HEK293 (cell line): ENCODE measurements around the gene BRCA1.

Experiments
- CTCF ChIP-seq: fragments of 450-650 bp; formaldehyde crosslinking; IDR thresholded peaks from 2 replicates; pipeline ENCODE4 v1.5.1; 2016; ENCODE audit warnings: missing biosample characterization, missing genetic modification characterization
- GFI1B ChIP-seq: fragments of 450-650 bp; formaldehyde crosslinking; IDR thresholded peaks from 2 replicates; pipeline ENCODE4 v1.5.1; 2016; ENCODE audit warnings: missing biosample characterization, missing genetic modification characterization
- WT1 ChIP-seq: fragments of 450-650 bp; formaldehyde crosslinking; IDR thresholded peaks from 2 replicates; pipeline ENCODE4 v1.5.1; 2016; ENCODE audit warnings: missing biosample characterization, missing genetic modification characterization
- ZNF274 ChIP-seq, 2 experiments: fragments of 200-500 bp in 1 of 2; fragments of 450-650 bp in 1 of 2; sonication (Bioruptor generic) in 1 of 2; formaldehyde crosslinking in 1 of 2; IDR thresholded peaks; 2 replicates each; pipeline versions ENCODE4 v1.5.1 to v1.6.1; 2014 to 2016; ENCODE audit warnings: borderline replicate concordance in 1 of 2, inconsistent platforms in 1 of 2, low read length in 1 of 2, missing biosample characterization in 1 of 2, missing genetic modification characterization in 1 of 2
- ZNF354C ChIP-seq: fragments of 450-650 bp; formaldehyde crosslinking; IDR thresholded peaks from 2 replicates; pipeline ENCODE4 v1.5.1; 2016; ENCODE audit warnings: missing biosample characterization, missing genetic modification characterization, low read depth, borderline replicate concordance
- ZNF558 ChIP-seq: fragments of 450-650 bp; formaldehyde crosslinking; IDR thresholded peaks from 2 replicates; pipeline ENCODE4 v1.5.1; 2016; ENCODE audit warnings: missing biosample characterization, missing genetic modification characterization

- TF ChIP-seq ZNF354C (no peak), CTCF (tag by site-specific recombination) (no peak), ZNF274 (IDR thresholded peaks at IDR 0.05; ENCODE audit: low read length) (no peak), ZNF274 (tag by site-specific recombination; IDR thresholded peaks at IDR 0.05; ENCODE audit: borderline replicate concordance) (no peak), WT1 (tag by site-specific recombination) (no peak), ZNF558 (tag by site-specific recombination) (no peak), GFI1B (tag by site-specific recombination) (no peak)
Observed at GRCh38 chr17:43026595-43026994, 98.6 kb downstream of the BRCA1 start.
